ENCODE measurements around the gene MCM9.

MCM9 gene

GRCh38 chr6:118917546-118918328 is 17.2 kb downstream of the MCM9 start:
- no peaks in the 10 kb centered on the region for H3K4me1 Mint-ChIP-seq (ENCODE audit: low read depth)
- H3K27ac Mint-ChIP-seq = no peak overlapping the region
- H3K36me3 Mint-ChIP-seq (ENCODE audit: low read depth) = peaks cover 87% of the 10 kb centered on the region
- intact Hi-C loops (cut with micrococcal nuclease) = no loop called here
- H3K4me3 Mint-ChIP-seq = no peak overlapping the region
- H3K9me3 Mint-ChIP-seq = no peaks in the 10 kb centered on the region
- no peaks in the 10 kb centered on the region for H3K27me3 Mint-ChIP-seq

GRCh38 chr6:118914598-118914997 is 20.4 kb downstream of the MCM9 start:
- Mint-ChIP-seq H3K27me3 (no peaks in the 10 kb centered on the region), H3K4me1 (ENCODE audit: low read depth) (no peaks in the 10 kb centered on the region), H3K27ac (peak overlapping the region; percentile 26), H3K4me3 (no peak overlapping the region), H3K36me3 (ENCODE audit: low read depth) (peaks cover 76% of the 10 kb centered on the region), H3K9me3 (no peaks in the 10 kb centered on the region)
- intact Hi-C loops (cut with micrococcal nuclease) = no loop called here

- no peak overlapping the region for H3K27ac Mint-ChIP-seq
- no peak overlapping the region for H3K4me3 Mint-ChIP-seq
- no peaks in the 10 kb centered on the region for H3K27me3 Mint-ChIP-seq
- no peaks in the 10 kb centered on the region for H3K4me1 Mint-ChIP-seq (ENCODE audit: low read depth)
- peaks cover 71% of the 10 kb centered on the region for H3K36me3 Mint-ChIP-seq (ENCODE audit: low read depth)
- intact Hi-C loops (cut with micrococcal nuclease) = no loop called here
- H3K9me3 Mint-ChIP-seq = no peaks in the 10 kb centered on the region
Measured at GRCh38 chr6:118913161-118913560, 21.8 kb downstream of the MCM9 start.

GRCh38 chr6:118912646-118913045 is 22.3 kb downstream of the MCM9 start:
- peaks cover 66% of the 10 kb centered on the region for H3K36me3 Mint-ChIP-seq (ENCODE audit: low read depth)
- intact Hi-C loops (cut with micrococcal nuclease) = no loop called here
- H3K9me3 Mint-ChIP-seq = no peaks in the 10 kb centered on the region
- no peak overlapping the region for H3K27ac Mint-ChIP-seq
- no peaks in the 10 kb centered on the region for H3K4me1 Mint-ChIP-seq (ENCODE audit: low read depth)
- no peaks in the 10 kb centered on the region for H3K27me3 Mint-ChIP-seq
- no peak overlapping the region for H3K4me3 Mint-ChIP-seq

- intact Hi-C loops (cut with micrococcal nuclease) = no loop called here
- Mint-ChIP-seq H3K27me3 (no peaks in the 10 kb centered on the region), H3K4me1 (ENCODE audit: low read depth) (no peaks in the 10 kb centered on the region), H3K4me3 (no peak overlapping the region), H3K9me3 (no peaks in the 10 kb centered on the region), H3K27ac (no peak overlapping the region), H3K36me3 (ENCODE audit: low read depth) (peaks cover 72% of the 10 kb centered on the region)
Measured at GRCh38 chr6:118908441-118908840, 26.5 kb downstream of the MCM9 start.

- intact Hi-C loops (cut with micrococcal nuclease) = no loop called here
- no peaks in the 10 kb centered on the region for H3K4me1 Mint-ChIP-seq (ENCODE audit: low read depth)
- peaks cover 66% of the 10 kb centered on the region for H3K36me3 Mint-ChIP-seq (ENCODE audit: low read depth)
- H3K9me3 Mint-ChIP-seq = no peaks in the 10 kb centered on the region
- H3K4me3 Mint-ChIP-seq = no peak overlapping the region
- no peaks in the 10 kb centered on the region for H3K27me3 Mint-ChIP-seq
- H3K27ac Mint-ChIP-seq = no peak overlapping the region
Measured at GRCh38 chr6:118905851-118906250, 29.1 kb downstream of the MCM9 start.

GRCh38 chr6:118905084-118905483 is 29.9 kb downstream of the MCM9 start:
- Mint-ChIP-seq H3K4me1 (ENCODE audit: low read depth) (no peaks in the 10 kb centered on the region), H3K36me3 (ENCODE audit: low read depth) (peaks cover 58% of the 10 kb centered on the region), H3K27ac (no peak overlapping the region), H3K4me3 (no peak overlapping the region), H3K9me3 (no peaks in the 10 kb centered on the region), H3K27me3 (no peaks in the 10 kb centered on the region)
- intact Hi-C loops (cut with micrococcal nuclease) = no loop called here

GRCh38 chr6:118903691-118904090 is 31.3 kb downstream of the MCM9 start:
- Mint-ChIP-seq H3K36me3 (ENCODE audit: low read depth) (peaks cover 61% of the 10 kb centered on the region), H3K4me1 (ENCODE audit: low read depth) (peaks cover 8% of the 10 kb centered on the region)

GRCh38 chr6:118903138-118903537 is 31.8 kb downstream of the MCM9 start:
- Mint-ChIP-seq H3K9me3 (no peaks in the 10 kb centered on the region), H3K4me3 (no peak overlapping the region), H3K36me3 (ENCODE audit: low read depth) (peaks cover 64% of the 10 kb centered on the region), H3K4me1 (ENCODE audit: low read depth) (peaks cover 11% of the 10 kb centered on the region), H3K27me3 (no peaks in the 10 kb centered on the region), H3K27ac (no peak overlapping the region)
- intact Hi-C loops (cut with micrococcal nuclease) = no loop called here

More at GRCh38 chr6:118903691-118904090, 31.3 kb downstream of the MCM9 start:
- H3K4me3 Mint-ChIP-seq = no peak overlapping the region
- no peaks in the 10 kb centered on the region for H3K27me3 Mint-ChIP-seq
- intact Hi-C loops (cut with micrococcal nuclease) = no loop called here
- H3K27ac Mint-ChIP-seq = no peak overlapping the region
- H3K9me3 Mint-ChIP-seq = no peaks in the 10 kb centered on the region

- peaks cover 14% of the 10 kb centered on the region for H3K4me1 Mint-ChIP-seq (ENCODE audit: low read depth)
- intact Hi-C loops (cut with micrococcal nuclease) = no loop called here
- H3K4me3 Mint-ChIP-seq = no peak overlapping the region
- no peaks in the 10 kb centered on the region for H3K9me3 Mint-ChIP-seq
- no peaks in the 10 kb centered on the region for H3K27me3 Mint-ChIP-seq
- peaks cover 64% of the 10 kb centered on the region for H3K36me3 Mint-ChIP-seq (ENCODE audit: low read depth)
- no peak overlapping the region for H3K27ac Mint-ChIP-seq
Measured at GRCh38 chr6:118902726-118903125, 32.2 kb downstream of the MCM9 start.

- Mint-ChIP-seq H3K4me1 (ENCODE audit: low read depth) (peaks cover 16% of the 10 kb centered on the region), H3K36me3 (ENCODE audit: low read depth) (peaks cover 38% of the 10 kb centered on the region), H3K4me3 (no peak overlapping the region), H3K27ac (no peak overlapping the region), H3K27me3 (no peaks in the 10 kb centered on the region), H3K9me3 (no peaks in the 10 kb centered on the region)
- intact Hi-C loops (cut with micrococcal nuclease) = no loop called here
Measured at GRCh38 chr6:118899948-118900347, 35.0 kb downstream of the MCM9 start.

- Mint-ChIP-seq H3K27ac (no peak overlapping the region), H3K36me3 (ENCODE audit: low read depth) (peaks cover 30% of the 10 kb centered on the region), H3K27me3 (no peaks in the 10 kb centered on the region), H3K9me3 (no peaks in the 10 kb centered on the region), H3K4me3 (no peak overlapping the region), H3K4me1 (ENCODE audit: low read depth) (peaks cover 27% of the 10 kb centered on the region)
- intact Hi-C loops (cut with micrococcal nuclease) = no loop called here
Measured at GRCh38 chr6:118897386-118897785, 37.6 kb downstream of the MCM9 start.

GRCh38 chr6:118896339-118897136 is 38.4 kb downstream of the MCM9 start:
- H3K4me1 Mint-ChIP-seq (ENCODE audit: low read depth) = peaks cover 34% of the 10 kb centered on the region
- peaks cover 30% of the 10 kb centered on the region for H3K36me3 Mint-ChIP-seq (ENCODE audit: low read depth)
- H3K4me3 Mint-ChIP-seq = no peak overlapping the region
- H3K27me3 Mint-ChIP-seq = no peaks in the 10 kb centered on the region
- H3K9me3 Mint-ChIP-seq = no peaks in the 10 kb centered on the region
- intact Hi-C loops (cut with micrococcal nuclease) = no loop called here
- H3K27ac Mint-ChIP-seq = no peak overlapping the region

- Mint-ChIP-seq H3K27me3 (no peaks in the 10 kb centered on the region), H3K4me3 (no peak overlapping the region), H3K9me3 (no peaks in the 10 kb centered on the region), H3K4me1 (ENCODE audit: low read depth) (peaks cover 39% of the 10 kb centered on the region), H3K36me3 (ENCODE audit: low read depth) (peaks cover 30% of the 10 kb centered on the region), H3K27ac (peak overlapping the region; percentile 96)
- intact Hi-C loops (cut with micrococcal nuclease) = no loop called here
Measured at GRCh38 chr6:118895859-118896258, 39.1 kb downstream of the MCM9 start.

All from dendritic cell treated with granulocyte-macrophage colony-stimulating factor and Interleukin-4, amounts not matched to agents 40 ng/mL and 50 ng/mL, for 4 days (primary cell).